Testis (tissue), 3 donors: ENCODE results near the gene REEP5. TPM values are rescaled to one million over a fixed set of nuclear protein-coding genes. Genes with fewer than 3 reads are reported as not detected.

Experiments
- DNase-seq: peaks from one replicate; pipeline ENCODE4 v3.0.0-alpha.2; 2019
- H3K27ac ChIP-seq, 2 donors: fragments of 200-600 bp; sonication (generic); one replicate each; pipeline ENCODE4 v1.5.1; 2019
- H3K27me3 ChIP-seq: fragments of 200-600 bp; sonication (generic); one replicate; pipeline ENCODE4 v1.5.1; 2019
- H3K36me3 ChIP-seq: fragments of 200-600 bp; sonication (generic); one replicate; pipeline ENCODE4 v1.5.1; 2017; ENCODE audit warnings: low read depth; ENCODE audit errors: missing control alignments
- H3K4me1 ChIP-seq: fragments of 200-600 bp; sonication (generic); one replicate; pipeline ENCODE4 v1.5.1; 2019
- H3K4me3 ChIP-seq, 2 donors: fragments of 200-600 bp; sonication (generic); one replicate each; pipeline ENCODE4 v1.5.1; 2017 to 2019
- H3K9me3 ChIP-seq: fragments of 200-600 bp; sonication (generic); one replicate; pipeline ENCODE4 v1.5.1; 2017
- POLR2A ChIP-seq: fragments of 450-650 bp; IDR thresholded peaks from one replicate; pipeline ENCODE4 v1.6.1; 2017; ENCODE audit warnings: antibody characterized with exemption, mild to moderate bottlenecking, moderate library complexity
- WGBS, 2 donors: methylation state at CpG; one replicate each; pipeline ENCODE4 v1.1.5; 2018; 5-methylcytosine and 5-hydroxymethylcytosine counted together
- intact Hi-C: fragments of 100-400 bp; cut with DNase I; formaldehyde crosslinking; loops from one replicate; pipeline ENCODE4 v1.15.1; 2023; ENCODE audit warnings: low total_unique reads
- polyA plus RNA-seq: library from polyadenylated mRNA; stranded (reverse); fragments of 350-450 nt; fragmentation: Illumina TruSeq; extraction: RNeasy Lipid Tissue Mini Kit (QIAGEN cat#74804); gene quantifications from one replicate; pipeline ENCODE4 v1.2.3, GENCODE V29; 2014; ENCODE audit warnings: low read depth, low replicate concordance; ENCODE audit not compliant: insufficient read depth
- total RNA-seq, 2 donors: library from RNA; depleted of rRNA; stranded (reverse); fragments of >200 nt; gene quantifications; one replicate each; pipeline ENCODE4 v1.2.3, GENCODE V29; 2016
- TF ChIP-seq, protein P1 (sequence below), 3 experiments: fragments of 450-650 bp in 2 of 3; fragments of 200-600 bp in 1 of 3; sonication (generic) in 1 of 3; IDR thresholded peaks; one replicate each; pipeline ENCODE4 v1.5.1; 2016 to 2019; ENCODE audit warnings: antibody characterized with exemption in 3 of 3, mild to moderate bottlenecking in 2 of 3, moderate library complexity in 1 of 3

Gene REEP5
- total and polyA plus RNA-seq, 3 donors from 2014 or later, result 33.3 to 75.6 (median 34.2) TPM

DNA sequence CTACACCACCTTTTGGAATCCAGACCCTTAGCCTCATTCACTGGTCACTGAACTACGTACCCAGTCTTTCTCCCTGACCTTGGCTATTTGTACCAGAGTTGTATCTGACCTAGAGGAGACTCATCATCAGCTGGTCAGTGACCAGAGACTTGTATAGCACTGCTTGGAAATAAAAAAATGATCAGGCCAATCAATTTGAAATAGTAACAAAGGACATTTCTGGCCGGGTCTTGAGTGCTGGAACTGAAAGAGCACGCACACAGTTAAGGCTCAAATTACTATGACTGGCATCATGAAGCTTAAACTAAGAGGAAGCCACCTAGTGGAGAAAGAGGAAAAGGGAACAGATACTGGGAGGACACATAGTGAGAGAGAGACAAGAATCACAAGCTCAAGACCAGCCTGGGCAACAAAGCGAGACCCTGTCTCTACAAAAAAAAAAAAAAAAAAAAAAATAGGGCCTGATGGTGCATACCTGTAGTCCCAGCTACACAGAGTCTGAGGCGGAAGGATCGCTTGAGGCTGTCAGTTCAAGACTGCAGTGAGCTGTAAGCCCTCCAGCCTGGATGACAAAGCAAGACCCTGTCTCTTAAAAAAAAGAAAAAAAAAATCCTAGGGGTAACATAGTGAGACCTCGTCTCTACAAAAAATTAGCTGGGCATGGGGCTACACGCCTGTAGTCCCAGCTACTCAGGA is 73.8 kb downstream of the REEP5 start:
- no peaks in the 10 kb centered on the region for H3K36me3 ChIP-seq
- H3K9me3 ChIP-seq, result no peaks in the 10 kb centered on the region
- H3K4me3 ChIP-seq, result peak overlapping the region in 1 of 2 donors; percentile 3
- no peaks in the 10 kb centered on the region for H3K4me1 ChIP-seq
- TF ChIP-seq POLR2A, result no peak
- TF ChIP-seq, protein P1, sequence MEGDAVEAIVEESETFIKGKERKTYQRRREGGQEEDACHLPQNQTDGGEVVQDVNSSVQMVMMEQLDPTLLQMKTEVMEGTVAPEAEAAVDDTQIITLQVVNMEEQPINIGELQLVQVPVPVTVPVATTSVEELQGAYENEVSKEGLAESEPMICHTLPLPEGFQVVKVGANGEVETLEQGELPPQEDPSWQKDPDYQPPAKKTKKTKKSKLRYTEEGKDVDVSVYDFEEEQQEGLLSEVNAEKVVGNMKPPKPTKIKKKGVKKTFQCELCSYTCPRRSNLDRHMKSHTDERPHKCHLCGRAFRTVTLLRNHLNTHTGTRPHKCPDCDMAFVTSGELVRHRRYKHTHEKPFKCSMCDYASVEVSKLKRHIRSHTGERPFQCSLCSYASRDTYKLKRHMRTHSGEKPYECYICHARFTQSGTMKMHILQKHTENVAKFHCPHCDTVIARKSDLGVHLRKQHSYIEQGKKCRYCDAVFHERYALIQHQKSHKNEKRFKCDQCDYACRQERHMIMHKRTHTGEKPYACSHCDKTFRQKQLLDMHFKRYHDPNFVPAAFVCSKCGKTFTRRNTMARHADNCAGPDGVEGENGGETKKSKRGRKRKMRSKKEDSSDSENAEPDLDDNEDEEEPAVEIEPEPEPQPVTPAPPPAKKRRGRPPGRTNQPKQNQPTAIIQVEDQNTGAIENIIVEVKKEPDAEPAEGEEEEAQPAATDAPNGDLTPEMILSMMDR (IDR thresholded peaks at IDR 0.05), result peak in 2 of 3 experiments; percentile 45 to 54
- intact Hi-C loops, result no loop called here
- WGBS, 2 donors, result 38% methylated on average over 8 of the region's 8 CpGs
- H3K27ac ChIP-seq, result no peak overlapping the region
- no peak for DNase-seq
- no peaks in the 10 kb centered on the region for H3K27me3 ChIP-seq

DNA sequence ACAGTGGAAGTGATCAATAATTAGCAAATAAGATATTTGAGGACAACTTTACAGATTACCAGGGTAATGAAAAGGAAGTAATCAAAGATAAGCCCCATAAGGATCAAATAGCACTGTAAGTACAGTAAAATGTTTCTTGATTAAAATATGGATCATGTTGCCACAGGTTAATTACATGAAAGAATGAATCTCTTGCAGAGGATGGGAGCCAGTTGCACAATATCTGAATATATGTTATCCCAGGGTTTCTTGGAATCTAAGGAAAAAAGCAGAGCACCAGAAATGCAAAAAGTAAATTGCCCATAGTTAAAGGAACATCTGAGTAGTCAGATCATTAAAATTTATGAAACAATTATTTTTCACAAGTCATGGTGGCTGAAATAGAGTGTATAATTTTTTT is 74.7 kb downstream of the REEP5 start:
- Histone ChIP-seq H3K36me3 (no peaks in the 10 kb centered on the region), H3K27ac (no peak overlapping the region), H3K27me3 (no peaks in the 10 kb centered on the region), H3K4me1 (no peaks in the 10 kb centered on the region), H3K9me3 (no peaks in the 10 kb centered on the region), H3K4me3 (no peak overlapping the region)
- no peak for DNase-seq
- intact Hi-C loops, result no loop called here
- TF ChIP-seq POLR2A, result no peak
- TF ChIP-seq, protein P1 (IDR thresholded peaks at IDR 0.05), result no peak

DNA sequence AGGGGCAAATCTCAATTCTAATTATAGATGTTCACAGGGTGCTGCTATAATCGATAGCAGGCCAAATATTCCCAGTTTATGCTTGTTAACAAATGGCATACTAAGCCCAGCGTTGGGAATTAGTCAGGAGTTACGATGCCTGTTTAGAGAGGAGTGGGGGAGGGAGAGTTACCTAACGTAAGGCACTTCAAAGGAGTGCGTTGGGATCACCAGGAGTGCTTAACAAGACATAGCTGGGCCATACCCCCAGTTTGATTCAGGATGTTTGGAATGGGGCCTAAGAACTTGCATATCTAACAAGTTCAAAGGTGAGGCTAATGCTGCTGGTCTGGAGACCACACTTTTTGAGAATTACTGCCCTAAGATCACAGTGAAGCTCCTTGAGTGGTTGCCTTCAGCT is 75.5 kb downstream of the REEP5 start:
- no peak for TF ChIP-seq POLR2A
- TF ChIP-seq, protein P1 (IDR thresholded peaks at IDR 0.05), result no peak
- no peaks in the 10 kb centered on the region for H3K9me3 ChIP-seq
- intact Hi-C loops, result no loop called here

DNA sequence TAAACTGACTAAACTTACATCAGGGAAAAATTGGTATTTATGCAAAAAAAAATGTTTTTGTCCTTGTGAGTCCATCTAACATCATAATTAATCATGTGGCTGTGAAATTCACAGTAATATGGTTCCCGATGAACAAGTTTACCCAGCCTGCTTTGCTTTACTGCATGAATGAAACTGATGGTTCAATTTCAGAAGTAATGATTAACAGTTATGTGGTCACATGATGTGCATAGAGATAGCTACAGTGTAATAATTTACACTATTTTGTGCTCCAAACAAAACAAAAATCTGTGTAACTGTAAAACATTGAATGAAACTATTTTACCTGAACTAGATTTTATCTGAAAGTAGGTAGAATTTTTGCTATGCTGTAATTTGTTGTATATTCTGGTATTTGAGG is 77.5 kb downstream of the REEP5 start:
- WGBS, 2 donors, result 77 to 81% methylated on average over 1 of the region's 1 CpG
- DNase-seq, result no peak
- Histone ChIP-seq H3K9me3 (no peaks in the 10 kb centered on the region), H3K27me3 (no peaks in the 10 kb centered on the region), H3K4me3 (no peak overlapping the region), H3K27ac (no peak overlapping the region), H3K36me3 (no peaks in the 10 kb centered on the region), H3K4me1 (no peaks in the 10 kb centered on the region)
- TF ChIP-seq, protein P1 (IDR thresholded peaks at IDR 0.05), result no peak
- TF ChIP-seq POLR2A, result no peak
- intact Hi-C loops, result no loop called here

More for the DNA sequence above, 75.5 kb downstream of the REEP5 start:
- Histone ChIP-seq H3K27me3 (no peaks in the 10 kb centered on the region), H3K4me1 (no peaks in the 10 kb centered on the region), H3K27ac (no peak overlapping the region), H3K4me3 (no peak overlapping the region), H3K36me3 (no peaks in the 10 kb centered on the region)
- DNase-seq, result no peak
- 71 to 80% methylated on average over 5 of the region's 5 CpGs for WGBS, 2 donors

DNA sequence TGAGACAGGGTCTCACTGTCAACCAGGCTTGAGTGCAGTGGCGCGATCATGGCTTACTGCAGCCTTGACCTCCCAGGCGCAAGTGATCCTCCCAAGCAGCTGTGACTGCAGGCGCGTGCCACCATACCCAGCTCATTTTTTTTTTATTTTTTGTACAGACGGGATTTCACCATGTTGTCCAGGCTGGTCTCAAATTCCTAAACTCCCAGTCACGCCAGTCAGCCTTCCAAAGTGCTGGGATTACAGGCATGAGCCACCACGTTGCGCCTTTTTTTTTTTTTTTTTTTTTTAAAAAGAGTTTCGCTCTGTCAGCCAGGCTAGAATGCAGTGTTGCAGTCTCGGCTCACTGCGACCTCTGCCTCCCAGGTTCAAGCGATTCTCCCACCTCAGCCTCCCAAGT is 88.1 kb downstream of the REEP5 start:
- Histone ChIP-seq H3K4me1 (no peaks in the 10 kb centered on the region), H3K9me3 (no peaks in the 10 kb centered on the region), H3K27me3 (no peaks in the 10 kb centered on the region), H3K27ac (no peak overlapping the region), H3K4me3 (no peak overlapping the region), H3K36me3 (no peaks in the 10 kb centered on the region)
- no peak for DNase-seq
- TF ChIP-seq, protein P1 (IDR thresholded peaks at IDR 0.05), result no peak
- no peak for TF ChIP-seq POLR2A
- WGBS, 2 donors, result 95% methylated on average over 13 of the region's 13 CpGs
- intact Hi-C loops, result no loop called here
